Erythroblast (primary cell): ENCODE measurements around the gene ATF5.

ENCODE experiments used
- GATA1 ChIP-seq: IDR thresholded peaks from 2 replicates; pipeline ENCODE4 v1.6.1; 2011; ENCODE audit warnings: low read depth, mild to moderate bottlenecking, control low read depth, low read length, moderate library complexity
- POLR2A ChIP-seq: IDR thresholded peaks from 2 replicates; pipeline ENCODE4 v1.6.1; 2011; ENCODE audit warnings: mild to moderate bottlenecking, low read length

GRCh38 chr19:49954092-49954829, 25.3 kb downstream of the ATF5 start:
- TF ChIP-seq POLR2A (no peak), GATA1 (no peak)
